ENCODE results near the gene EIF1B.

GRCh38 chr3:40317061-40317855, 7.8 kb downstream of the EIF1B start:
- TF ChIP-seq CTCF (IDR thresholded peaks at IDR 0.05) = peak; percentile 62 to 73 (median 72)
- no peak for TF ChIP-seq POLR2A (IDR thresholded peaks at IDR 0.05)
